HEK293 (cell line): ENCODE measurements around the gene PKLR.

Experiments used
- CTCF ChIA-PET: fragments of 350-600 bp; formaldehyde crosslinking; extraction: SDS; loops from one replicate; lab custom pipeline; 2021; ENCODE audit warnings: antibody characterized with exemption; lab: Yijun Ruan, JAX
- POLR2A ChIA-PET: fragments of 300-600 bp; formaldehyde crosslinking; extraction: SDS; loops from one replicate; lab custom pipeline; 2020; ENCODE audit warnings: antibody characterized with exemption, inconsistent platforms; lab: Yijun Ruan, JAX
- H3K27ac ChIP-seq: fragments of 200-500 bp; sonication (Bioruptor generic); 2 replicates; pipeline ENCODE4 v1.5.1; 2014; ENCODE audit warnings: low read depth, low read length, control low read depth, inconsistent platforms; ENCODE audit errors: extremely low read depth
- H3K36me3 ChIP-seq, 2 experiments: fragments of 200-500 bp in 1 of 2; sonication (Bioruptor generic) in 1 of 2; 1 replicate in 1 of 2; 2 replicates in 1 of 2; pipeline ENCODE4 v1.5.1; 2014 to 2017; ENCODE audit warnings: inconsistent platforms in 2 of 2, low read length in 2 of 2; ENCODE audit not compliant: control insufficient read depth in 2 of 2, insufficient read depth in 1 of 2
- H3K4me1 ChIP-seq: fragments of 200-500 bp; sonication (Bioruptor generic); 2 replicates; pipeline ENCODE4 v1.5.1; 2014; ENCODE audit warnings: mild to moderate bottlenecking, low read length, inconsistent platforms; ENCODE audit not compliant: control insufficient read depth, insufficient read depth
- H3K4me3 ChIP-seq: 2 replicates; pipeline ENCODE4 v1.5.1; 2011; ENCODE audit warnings: low read depth, mild to moderate bottlenecking, control low read depth, low read length, moderate library complexity
- H3K9me3 ChIP-seq: fragments of 200-500 bp; sonication (Bioruptor generic); 2 replicates; pipeline ENCODE4 v1.5.1; 2014; ENCODE audit warnings: low read depth, low read length, inconsistent platforms; ENCODE audit not compliant: control insufficient read depth, insufficient read depth
- EGR2 ChIP-seq: fragments of 450-650 bp; formaldehyde crosslinking; IDR thresholded peaks from 2 replicates; pipeline ENCODE4 v1.5.1; 2016; ENCODE audit warnings: low read depth, missing biosample characterization, missing genetic modification characterization
- GLIS1 ChIP-seq: fragments of 450-650 bp; formaldehyde crosslinking; IDR thresholded peaks from 2 replicates; pipeline ENCODE4 v1.5.1; 2016; ENCODE audit warnings: missing biosample characterization, missing genetic modification characterization
- HOXD13 ChIP-seq: sonication (generic); formaldehyde crosslinking; IDR thresholded peaks from 2 replicates; pipeline ENCODE4 v1.8.0; 2022; ENCODE audit warnings: missing genetic modification reagents, borderline replicate concordance
- PRDM1 ChIP-seq: fragments of 450-650 bp; formaldehyde crosslinking; IDR thresholded peaks from 2 replicates; pipeline ENCODE4; 2016; ENCODE audit warnings: missing biosample characterization, missing genetic modification characterization
- SP3 ChIP-seq: fragments of 450-650 bp; formaldehyde crosslinking; IDR thresholded peaks from 2 replicates; pipeline ENCODE4 v1.5.1; 2016; ENCODE audit warnings: missing biosample characterization, missing genetic modification characterization
- WT1 ChIP-seq: fragments of 450-650 bp; formaldehyde crosslinking; IDR thresholded peaks from 2 replicates; pipeline ENCODE4 v1.5.1; 2016; ENCODE audit warnings: missing biosample characterization, missing genetic modification characterization
- ZBTB21 ChIP-seq: fragments of 450-650 bp; formaldehyde crosslinking; IDR thresholded peaks from 2 replicates; pipeline ENCODE4 v1.5.1; 2017; ENCODE audit warnings: missing biosample characterization, missing genetic modification characterization
- ZBTB8A ChIP-seq: fragments of 450-650 bp; formaldehyde crosslinking; IDR thresholded peaks from 2 replicates; pipeline ENCODE4 v1.5.1; 2016; ENCODE audit warnings: missing biosample characterization, missing genetic modification characterization
- ZFP3 ChIP-seq: fragments of 450-650 bp; formaldehyde crosslinking; IDR thresholded peaks from 2 replicates; pipeline ENCODE4 v1.5.1; 2016; ENCODE audit warnings: low read depth, missing biosample characterization, missing genetic modification characterization
- ZFP69B ChIP-seq: fragments of 450-650 bp; formaldehyde crosslinking; IDR thresholded peaks from 2 replicates; pipeline ENCODE4 v1.5.1; 2016; ENCODE audit warnings: missing biosample characterization, missing genetic modification characterization
- ZNF138 ChIP-seq: fragments of 450-650 bp; formaldehyde crosslinking; IDR thresholded peaks from 2 replicates; pipeline ENCODE4 v1.5.1; 2016; ENCODE audit warnings: missing biosample characterization, missing genetic modification characterization, borderline replicate concordance
- ZNF140 ChIP-seq: fragments of 450-650 bp; formaldehyde crosslinking; IDR thresholded peaks from 2 replicates; pipeline ENCODE4 v1.5.1; 2016; ENCODE audit warnings: missing biosample characterization, missing genetic modification characterization
- ZNF211 ChIP-seq: fragments of 450-650 bp; formaldehyde crosslinking; IDR thresholded peaks from 2 replicates; pipeline ENCODE4 v1.5.1; 2016; ENCODE audit warnings: low read depth, missing biosample characterization, missing genetic modification characterization
- ZNF223 ChIP-seq: fragments of 450-650 bp; formaldehyde crosslinking; IDR thresholded peaks from 2 replicates; pipeline ENCODE4 v1.5.1; 2016; ENCODE audit warnings: missing biosample characterization, missing genetic modification characterization
- ZNF302 ChIP-seq: fragments of 450-650 bp; formaldehyde crosslinking; IDR thresholded peaks from 2 replicates; pipeline ENCODE4 v1.5.1; 2016; ENCODE audit warnings: missing biosample characterization, missing genetic modification characterization, low read depth
- ZNF544 ChIP-seq: fragments of 450-650 bp; formaldehyde crosslinking; IDR thresholded peaks from 2 replicates; pipeline ENCODE4 v1.5.0; 2017; ENCODE audit warnings: missing biosample characterization, missing genetic modification characterization
- ZNF560 ChIP-seq: fragments of 450-650 bp; formaldehyde crosslinking; IDR thresholded peaks from 2 replicates; pipeline ENCODE4 v1.5.1; 2017; ENCODE audit warnings: missing biosample characterization, missing genetic modification characterization, borderline replicate concordance
- ZNF768 ChIP-seq: fragments of 450-650 bp; formaldehyde crosslinking; IDR thresholded peaks from 2 replicates; pipeline ENCODE4 v1.5.1; 2018; ENCODE audit warnings: missing biosample characterization, mild to moderate bottlenecking, missing genetic modification characterization
- ZNF776 ChIP-seq: fragments of 450-650 bp; formaldehyde crosslinking; IDR thresholded peaks from 2 replicates; pipeline ENCODE4 v1.5.0; 2017; ENCODE audit warnings: missing biosample characterization, missing genetic modification characterization, borderline replicate concordance
- ZNF785 ChIP-seq: fragments of 450-650 bp; formaldehyde crosslinking; IDR thresholded peaks from 2 replicates; pipeline ENCODE4 v1.5.1; 2016; ENCODE audit warnings: missing biosample characterization, missing genetic modification characterization
- ZNF792 ChIP-seq: fragments of 450-650 bp; formaldehyde crosslinking; IDR thresholded peaks from 2 replicates; pipeline ENCODE4 v1.5.1; 2016; ENCODE audit warnings: missing biosample characterization, missing genetic modification characterization
- ZSCAN23 ChIP-seq: fragments of 450-650 bp; formaldehyde crosslinking; IDR thresholded peaks from 2 replicates; pipeline ENCODE4 v1.5.1; 2016; ENCODE audit warnings: missing biosample characterization, missing genetic modification characterization
- TF ChIP-seq, protein P1 (sequence below): IDR thresholded peaks from 2 replicates; pipeline ENCODE4 v1.6.1; 2011; ENCODE audit warnings: mild to moderate bottlenecking, low read depth, low read length, borderline replicate concordance
- TF ChIP-seq, protein P2 (sequence below): fragments of 450-650 bp; formaldehyde crosslinking; conservative IDR thresholded peaks from 2 replicates; pipeline ENCODE4 v1.5.1; 2016; ENCODE audit warnings: low read depth, missing biosample characterization, missing genetic modification characterization
- TF ChIP-seq, protein P3 (sequence below): fragments of 450-650 bp; formaldehyde crosslinking; IDR thresholded peaks from 2 replicates; pipeline ENCODE4 v1.5.1; 2016; ENCODE audit warnings: missing biosample characterization, missing genetic modification characterization
- TF ChIP-seq, protein P4 (sequence below): fragments of 450-650 bp; formaldehyde crosslinking; IDR thresholded peaks from 2 replicates; pipeline ENCODE4 v1.5.1; 2016; ENCODE audit warnings: missing biosample characterization, missing genetic modification characterization
- TF ChIP-seq, protein P5 (sequence below): fragments of 450-650 bp; formaldehyde crosslinking; IDR thresholded peaks from 2 replicates; pipeline ENCODE4 v1.5.1; 2016; ENCODE audit warnings: missing biosample characterization, missing genetic modification characterization, low read depth
- TF ChIP-seq, protein P6 (sequence below): fragments of 450-650 bp; formaldehyde crosslinking; IDR thresholded peaks from 2 replicates; pipeline ENCODE4 v1.5.0; 2017; ENCODE audit warnings: missing biosample characterization, missing genetic modification characterization, borderline replicate concordance

Gene PKLR

DNA sequence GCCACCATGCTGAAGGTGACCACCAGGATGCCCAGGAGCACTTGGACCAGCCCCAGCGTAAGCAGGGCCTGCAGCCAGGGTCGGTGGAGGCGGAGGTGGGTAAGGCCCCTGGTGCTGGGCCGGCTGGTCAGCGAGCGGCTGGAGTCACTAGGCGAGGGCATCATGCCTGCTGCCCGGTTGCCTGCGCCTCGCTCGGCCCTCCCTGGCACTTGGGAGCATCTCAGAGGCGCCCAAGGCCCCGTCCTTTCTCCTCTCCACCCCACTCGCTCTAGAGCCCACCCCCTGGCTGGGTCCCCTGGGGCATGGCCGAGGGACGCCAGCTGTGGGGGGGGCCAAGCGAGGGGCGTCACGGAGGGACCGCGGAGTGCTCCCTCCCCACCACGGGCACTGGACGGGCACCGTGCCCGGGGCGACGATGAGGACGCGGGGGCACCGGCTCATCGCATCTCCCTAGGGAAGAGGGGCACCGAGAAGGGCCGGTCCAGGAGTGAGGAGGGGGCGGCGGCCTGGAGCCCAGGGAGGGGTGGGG, 46.5 kb downstream of the PKLR start:
- peak overlapping the region; percentile 73 for H3K4me3 ChIP-seq
- peak overlapping the region; percentile 72; the same call in 1 of the 2 replicates for H3K27ac ChIP-seq
- no peaks in the 10 kb centered on the region for H3K4me1 ChIP-seq
- ChIA-PET POLR2A (interaction anchor here (0.8 to 3.7 kb wide), 6 partner anchors 11 to 69 kb away, joined by 3 to 28 read pairs (median 6); partner anchors contain the start of genes CLK2 and FDPS), CTCF (interaction anchor here (0.6 to 0.7 kb wide), 3 partner anchors 12 to 316 kb away, joined by 3 to 4 read pairs (median 3); no protein-coding TSS in a partner anchor)
- H3K9me3 ChIP-seq = no peaks in the 10 kb centered on the region
- H3K36me3 ChIP-seq = peaks cover 2 to 57% of the 10 kb centered on the region in 2 experiments; a peak in 2 of 3 replicates
- TF ChIP-seq ZNF768 (tag by site-specific recombination) (no peak), EGR2 (tag by site-specific recombination) (no peak), ZNF560 (tag by site-specific recombination) (no peak), ZNF223 (no peak), ZNF792 (tag by site-specific recombination) (no peak), ZBTB8A (tag by site-specific recombination) (peak; percentile 83), ZFP69B (tag by site-specific recombination) (peak; percentile 42; the same call in 1 of the 2 replicates), ZNF138 (tag by site-specific recombination) (no peak), SP3 (tag by site-specific recombination) (no peak), ZNF140 (no peak), HOXD13 (CRISPR knock-in tag) (no peak), PRDM1 (tag by site-specific recombination) (no peak), ZNF544 (no peak), ZNF302 (no peak), GLIS1 (tag by site-specific recombination) (peak; percentile 82), ZNF211 (tag by site-specific recombination) (no peak), ZFP3 (no peak), ZSCAN23 (tag by site-specific recombination) (no peak), ZNF776 (tag by site-specific recombination) (no peak), ZBTB21 (tag by site-specific recombination) (no peak), WT1 (tag by site-specific recombination) (0 out of 2 replicates have a peak, but pooled peaks have one; percentile 8), ZNF785 (tag by site-specific recombination) (no peak)
- TF ChIP-seq, protein P1, sequence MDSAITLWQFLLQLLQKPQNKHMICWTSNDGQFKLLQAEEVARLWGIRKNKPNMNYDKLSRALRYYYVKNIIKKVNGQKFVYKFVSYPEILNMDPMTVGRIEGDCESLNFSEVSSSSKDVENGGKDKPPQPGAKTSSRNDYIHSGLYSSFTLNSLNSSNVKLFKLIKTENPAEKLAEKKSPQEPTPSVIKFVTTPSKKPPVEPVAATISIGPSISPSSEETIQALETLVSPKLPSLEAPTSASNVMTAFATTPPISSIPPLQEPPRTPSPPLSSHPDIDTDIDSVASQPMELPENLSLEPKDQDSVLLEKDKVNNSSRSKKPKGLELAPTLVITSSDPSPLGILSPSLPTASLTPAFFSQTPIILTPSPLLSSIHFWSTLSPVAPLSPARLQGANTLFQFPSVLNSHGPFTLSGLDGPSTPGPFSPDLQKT = no peak
- TF ChIP-seq, protein P2, sequence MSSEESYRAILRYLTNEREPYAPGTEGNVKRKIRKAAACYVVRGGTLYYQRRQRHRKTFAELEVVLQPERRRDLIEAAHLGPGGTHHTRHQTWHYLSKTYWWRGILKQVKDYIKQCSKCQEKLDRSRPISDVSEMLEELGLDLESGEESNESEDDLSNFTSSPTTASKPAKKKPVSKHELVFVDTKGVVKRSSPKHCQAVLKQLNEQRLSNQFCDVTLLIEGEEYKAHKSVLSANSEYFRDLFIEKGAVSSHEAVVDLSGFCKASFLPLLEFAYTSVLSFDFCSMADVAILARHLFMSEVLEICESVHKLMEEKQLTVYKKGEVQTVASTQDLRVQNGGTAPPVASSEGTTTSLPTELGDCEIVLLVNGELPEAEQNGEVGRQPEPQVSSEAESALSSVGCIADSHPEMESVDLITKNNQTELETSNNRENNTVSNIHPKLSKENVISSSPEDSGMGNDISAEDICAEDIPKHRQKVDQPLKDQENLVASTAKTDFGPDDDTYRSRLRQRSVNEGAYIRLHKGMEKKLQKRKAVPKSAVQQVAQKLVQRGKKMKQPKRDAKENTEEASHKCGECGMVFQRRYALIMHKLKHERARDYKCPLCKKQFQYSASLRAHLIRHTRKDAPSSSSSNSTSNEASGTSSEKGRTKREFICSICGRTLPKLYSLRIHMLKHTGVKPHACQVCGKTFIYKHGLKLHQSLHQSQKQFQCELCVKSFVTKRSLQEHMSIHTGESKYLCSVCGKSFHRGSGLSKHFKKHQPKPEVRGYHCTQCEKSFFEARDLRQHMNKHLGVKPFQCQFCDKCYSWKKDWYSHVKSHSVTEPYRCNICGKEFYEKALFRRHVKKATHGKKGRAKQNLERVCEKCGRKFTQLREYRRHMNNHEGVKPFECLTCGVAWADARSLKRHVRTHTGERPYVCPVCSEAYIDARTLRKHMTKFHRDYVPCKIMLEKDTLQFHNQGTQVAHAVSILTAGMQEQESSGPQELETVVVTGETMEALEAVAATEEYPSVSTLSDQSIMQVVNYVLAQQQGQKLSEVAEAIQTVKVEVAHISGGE (tag by site-specific recombination) = no peak
- TF ChIP-seq, protein P3, sequence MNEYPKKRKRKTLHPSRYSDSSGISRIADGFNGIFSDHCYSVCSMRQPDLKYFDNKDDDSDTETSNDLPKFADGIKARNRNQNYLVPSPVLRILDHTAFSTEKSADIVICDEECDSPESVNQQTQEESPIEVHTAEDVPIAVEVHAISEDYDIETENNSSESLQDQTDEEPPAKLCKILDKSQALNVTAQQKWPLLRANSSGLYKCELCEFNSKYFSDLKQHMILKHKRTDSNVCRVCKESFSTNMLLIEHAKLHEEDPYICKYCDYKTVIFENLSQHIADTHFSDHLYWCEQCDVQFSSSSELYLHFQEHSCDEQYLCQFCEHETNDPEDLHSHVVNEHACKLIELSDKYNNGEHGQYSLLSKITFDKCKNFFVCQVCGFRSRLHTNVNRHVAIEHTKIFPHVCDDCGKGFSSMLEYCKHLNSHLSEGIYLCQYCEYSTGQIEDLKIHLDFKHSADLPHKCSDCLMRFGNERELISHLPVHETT = no peak
- TF ChIP-seq, protein P4, sequence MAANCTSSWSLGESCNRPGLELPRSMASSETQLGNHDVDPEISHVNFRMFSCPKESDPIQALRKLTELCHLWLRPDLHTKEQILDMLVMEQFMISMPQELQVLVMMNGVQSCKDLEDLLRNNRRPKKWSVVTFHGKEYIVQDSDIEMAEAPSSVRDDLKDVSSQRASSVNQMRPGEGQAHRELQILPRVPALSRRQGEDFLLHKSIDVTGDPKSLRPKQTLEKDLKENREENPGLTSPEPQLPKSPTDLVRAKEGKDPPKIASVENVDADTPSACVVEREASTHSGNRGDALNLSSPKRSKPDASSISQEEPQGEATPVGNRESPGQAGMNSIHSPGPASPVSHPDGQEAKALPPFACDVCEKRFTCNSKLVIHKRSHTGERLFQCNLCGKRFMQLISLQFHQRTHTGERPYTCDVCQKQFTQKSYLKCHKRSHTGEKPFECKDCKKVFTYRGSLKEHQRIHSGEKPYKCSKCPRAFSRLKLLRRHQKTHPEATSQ (tag by site-specific recombination) = no peak
- TF ChIP-seq, protein P5, sequence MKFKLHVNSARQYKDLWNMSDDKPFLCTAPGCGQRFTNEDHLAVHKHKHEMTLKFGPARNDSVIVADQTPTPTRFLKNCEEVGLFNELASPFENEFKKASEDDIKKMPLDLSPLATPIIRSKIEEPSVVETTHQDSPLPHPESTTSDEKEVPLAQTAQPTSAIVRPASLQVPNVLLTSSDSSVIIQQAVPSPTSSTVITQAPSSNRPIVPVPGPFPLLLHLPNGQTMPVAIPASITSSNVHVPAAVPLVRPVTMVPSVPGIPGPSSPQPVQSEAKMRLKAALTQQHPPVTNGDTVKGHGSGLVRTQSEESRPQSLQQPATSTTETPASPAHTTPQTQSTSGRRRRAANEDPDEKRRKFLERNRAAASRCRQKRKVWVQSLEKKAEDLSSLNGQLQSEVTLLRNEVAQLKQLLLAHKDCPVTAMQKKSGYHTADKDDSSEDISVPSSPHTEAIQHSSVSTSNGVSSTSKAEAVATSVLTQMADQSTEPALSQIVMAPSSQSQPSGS = no peak
- TF ChIP-seq, protein P6, sequence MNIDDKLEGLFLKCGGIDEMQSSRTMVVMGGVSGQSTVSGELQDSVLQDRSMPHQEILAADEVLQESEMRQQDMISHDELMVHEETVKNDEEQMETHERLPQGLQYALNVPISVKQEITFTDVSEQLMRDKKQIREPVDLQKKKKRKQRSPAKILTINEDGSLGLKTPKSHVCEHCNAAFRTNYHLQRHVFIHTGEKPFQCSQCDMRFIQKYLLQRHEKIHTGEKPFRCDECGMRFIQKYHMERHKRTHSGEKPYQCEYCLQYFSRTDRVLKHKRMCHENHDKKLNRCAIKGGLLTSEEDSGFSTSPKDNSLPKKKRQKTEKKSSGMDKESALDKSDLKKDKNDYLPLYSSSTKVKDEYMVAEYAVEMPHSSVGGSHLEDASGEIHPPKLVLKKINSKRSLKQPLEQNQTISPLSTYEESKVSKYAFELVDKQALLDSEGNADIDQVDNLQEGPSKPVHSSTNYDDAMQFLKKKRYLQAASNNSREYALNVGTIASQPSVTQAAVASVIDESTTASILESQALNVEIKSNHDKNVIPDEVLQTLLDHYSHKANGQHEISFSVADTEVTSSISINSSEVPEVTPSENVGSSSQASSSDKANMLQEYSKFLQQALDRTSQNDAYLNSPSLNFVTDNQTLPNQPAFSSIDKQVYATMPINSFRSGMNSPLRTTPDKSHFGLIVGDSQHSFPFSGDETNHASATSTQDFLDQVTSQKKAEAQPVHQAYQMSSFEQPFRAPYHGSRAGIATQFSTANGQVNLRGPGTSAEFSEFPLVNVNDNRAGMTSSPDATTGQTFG (tag by site-specific recombination) = no peak
